WTC11 (cell line): ENCODE results near the gene EMC1.
A peak's percentile ranks its signal among the peaks of the same experiment; 100 is the strongest.

Source experiments
- ATF3 ChIP-seq: sonication (generic); formaldehyde crosslinking; conservative IDR thresholded peaks from 2 replicates; pipeline ENCODE4 v1.8.1; 2022; ENCODE audit warnings: mild to moderate bottlenecking, missing genetic modification reagents
- CREB1 ChIP-seq: sonication (generic); formaldehyde crosslinking; IDR thresholded peaks from 2 replicates; pipeline ENCODE4 v1.8.0; 2023; ENCODE audit warnings: mild to moderate bottlenecking, missing genetic modification reagents
- CTCF ChIP-seq: fragments of 200-600 bp; IDR thresholded peaks from 2 replicates; pipeline ENCODE4 v1.8.0; 2022; ENCODE audit warnings: antibody characterized with exemption
- ELF4 ChIP-seq: sonication (generic); formaldehyde crosslinking; IDR thresholded peaks from 2 replicates; pipeline ENCODE4 v1.8.1; 2022; ENCODE audit warnings: low read depth, mild to moderate bottlenecking, moderate library complexity, missing genetic modification reagents
- MAX ChIP-seq: sonication (generic); formaldehyde crosslinking; IDR thresholded peaks from 2 replicates; pipeline ENCODE4 v1.8.0; 2022; ENCODE audit warnings: mild to moderate bottlenecking, missing genetic modification reagents
- MLX ChIP-seq: sonication (generic); formaldehyde crosslinking; IDR thresholded peaks from 2 replicates; pipeline ENCODE4 v1.8.1; 2023; ENCODE audit warnings: mild to moderate bottlenecking, missing genetic modification reagents, moderate library complexity
- RELA ChIP-seq: sonication (generic); formaldehyde crosslinking; IDR thresholded peaks from 2 replicates; pipeline ENCODE4 v1.8.1; 2022; ENCODE audit warnings: missing genetic modification reagents, mild to moderate bottlenecking, borderline replicate concordance

GRCh38 chr1:19209990-19210771 lies 41.1 kb downstream of the EMC1 start, which contains the start of gene UBR4:
- TF ChIP-seq ATF3 (CRISPR knock-in tag): peak; percentile 70; the same call in 1 of the 2 replicates
- no peak for TF ChIP-seq CTCF
- TF ChIP-seq RELA (CRISPR knock-in tag): peak; percentile 62; the same call in 1 of the 2 replicates
- TF ChIP-seq ELF4 (CRISPR knock-in tag): no peak
- peak; percentile 95 for TF ChIP-seq CREB1 (CRISPR knock-in tag)
- peak; percentile 92; the same call in 1 of the 2 replicates for TF ChIP-seq MAX (CRISPR knock-in tag)
- TF ChIP-seq MLX: no peak
